Fibroblast of the aortic adventitia (primary cell): ENCODE results near the gene SMIM27. TPM values are rescaled to one million over a fixed set of nuclear protein-coding genes. Genes with fewer than 3 reads are reported as not detected.
"Not testable (repeated sequence)": the region's sequence is repeated elsewhere in the genome, so short reads cannot be mapped to it uniquely, and the experiment has no call there.

Source experiments
- DNase-seq: peaks from one replicate; pipeline ENCODE4 v3.0.0-alpha.2; 2010; ENCODE audit warnings: low read depth
- H3K4me3 ChIP-seq: 2 replicates; pipeline ENCODE4 v1.5.1; 2011; ENCODE audit warnings: low read depth, mild to moderate bottlenecking, control low read depth, low read length, moderate library complexity
- CTCF ChIP-seq: IDR thresholded peaks from 2 replicates; pipeline ENCODE4 v1.5.1; 2011; ENCODE audit warnings: mild to moderate bottlenecking, low read length, control low read depth, inconsistent platforms; ENCODE audit not compliant: insufficient read depth
- total RNA-seq: library from RNA; depleted of rRNA; stranded (reverse); fragments of >200 nt; gene quantifications from 2 replicates; pipeline ENCODE4 v1.2.3, GENCODE V29; 2012; ENCODE audit warnings: low replicate concordance

SMIM27 gene
- total RNA-seq, 1 donor = 1.9 TPM

- no peak overlapping the region for H3K4me3 ChIP-seq
- DNase-seq = no peak
- TF ChIP-seq CTCF = no peak
Observed at GRCh38 chr9:32533816-32534215, 18.3 kb upstream of the SMIM27 start.

- no peak for DNase-seq
- no peak overlapping the region for H3K4me3 ChIP-seq
- TF ChIP-seq CTCF = no peak
Observed at GRCh38 chr9:32543047-32543446, 9.1 kb upstream of the SMIM27 start.

- TF ChIP-seq CTCF = no peak
- no peak for DNase-seq
- no peak overlapping the region for H3K4me3 ChIP-seq
Observed at GRCh38 chr9:32545884-32546283, 6.2 kb upstream of the SMIM27 start.

GRCh38 chr9:32548213-32548612 lies 3.9 kb upstream of the SMIM27 start:
- not testable (repeated sequence) for H3K4me3 ChIP-seq, DNase-seq

GRCh38 chr9:32550150-32550561 lies 2.0 kb upstream of the SMIM27 start:
- TF ChIP-seq CTCF = peak; percentile 16
- H3K4me3 ChIP-seq = peak overlapping the region; percentile 73
- peak; percentile 43 for DNase-seq

- TF ChIP-seq CTCF = no peak
- peak overlapping the region; percentile 73 for H3K4me3 ChIP-seq
- DNase-seq = peak; percentile 89
Observed at GRCh38 chr9:32550562-32551275, 1.4 kb upstream of the SMIM27 start.

- no peak for TF ChIP-seq CTCF
Observed at GRCh38 chr9:32551276-32552051, 663 bp upstream of the SMIM27 start.

More at GRCh38 chr9:32551276-32552051, 663 bp upstream of the SMIM27 start:
- H3K4me3 ChIP-seq = peak overlapping the region; percentile 73
- DNase-seq = peak; percentile 61
